Immature natural killer cell (primary cell): ENCODE results near the gene AIF1L. TPM values are rescaled to one million over a fixed set of nuclear protein-coding genes. Genes with fewer than 3 reads are reported as not detected.
"Not testable (repeated sequence)": the region's sequence is repeated elsewhere in the genome, so short reads cannot be mapped to it uniquely, and the experiment has no call there.

ENCODE experiments used
- DNase-seq, 3 donors: peaks; one replicate each; pipeline ENCODE4 v3.0.0; 2022; ENCODE audit warnings: mixed read lengths in 1 of 3
- H3K27ac Mint-ChIP-seq, 6 donors: one replicate each; pipeline ENCODE4 v1.8.0; 2020; ENCODE audit warnings: mixed read lengths in 6 of 6, mild to moderate bottlenecking in 5 of 6, inconsistent platforms in 4 of 6, moderate library complexity in 3 of 6
- H3K27me3 Mint-ChIP-seq, 3 donors: one replicate each; pipeline ENCODE4 v1.8.0; 2020 to 2021; ENCODE audit warnings: low read depth in 3 of 3, mild to moderate bottlenecking in 3 of 3, mixed read lengths in 3 of 3, moderate library complexity in 3 of 3, inconsistent platforms in 1 of 3
- H3K36me3 Mint-ChIP-seq, 3 donors: one replicate each; pipeline ENCODE4 v1.8.0; 2020; ENCODE audit warnings: mixed read lengths in 3 of 3, inconsistent platforms in 2 of 3, mild to moderate bottlenecking in 2 of 3
- H3K4me1 Mint-ChIP-seq, 2 donors: one replicate each; pipeline ENCODE4 v1.8.0; 2020; ENCODE audit warnings: inconsistent platforms in 2 of 2, mild to moderate bottlenecking in 2 of 2, mixed read lengths in 2 of 2, moderate library complexity in 1 of 2
- H3K4me3 Mint-ChIP-seq, 5 donors: one replicate each; pipeline ENCODE4 v1.8.0; 2020; ENCODE audit warnings: mild to moderate bottlenecking in 5 of 5, mixed read lengths in 5 of 5, inconsistent platforms in 3 of 5, moderate library complexity in 3 of 5
- H3K9me3 Mint-ChIP-seq, 6 donors: one replicate each; pipeline ENCODE4 v1.8.0; 2020; ENCODE audit warnings: mild to moderate bottlenecking in 6 of 6, mixed read lengths in 6 of 6, inconsistent platforms in 4 of 6, moderate library complexity in 3 of 6
- polyA plus RNA-seq, 3 donors: library from polyadenylated mRNA; unstranded; fragments of 300-500 nt; fragmentation: Illumina TruSeq; gene quantifications; one replicate each; pipeline ENCODE4 v1.2.3, GENCODE V29; 2021

Gene AIF1L
- polyA plus RNA-seq, 3 donors from 2014 or later: not detected

- H3K9me3 Mint-ChIP-seq, DNase-seq, H3K4me1 Mint-ChIP-seq, H3K36me3 Mint-ChIP-seq, H3K4me3 Mint-ChIP-seq, H3K27ac Mint-ChIP-seq: not testable (repeated sequence)
- peaks cover 5 to 13% (median 12%) of the 10 kb centered on the region in 3 donors for H3K27me3 Mint-ChIP-seq
Observed at GRCh38 chr9:131099845-131100244, 3.5 kb downstream of the AIF1L start.

DNA sequence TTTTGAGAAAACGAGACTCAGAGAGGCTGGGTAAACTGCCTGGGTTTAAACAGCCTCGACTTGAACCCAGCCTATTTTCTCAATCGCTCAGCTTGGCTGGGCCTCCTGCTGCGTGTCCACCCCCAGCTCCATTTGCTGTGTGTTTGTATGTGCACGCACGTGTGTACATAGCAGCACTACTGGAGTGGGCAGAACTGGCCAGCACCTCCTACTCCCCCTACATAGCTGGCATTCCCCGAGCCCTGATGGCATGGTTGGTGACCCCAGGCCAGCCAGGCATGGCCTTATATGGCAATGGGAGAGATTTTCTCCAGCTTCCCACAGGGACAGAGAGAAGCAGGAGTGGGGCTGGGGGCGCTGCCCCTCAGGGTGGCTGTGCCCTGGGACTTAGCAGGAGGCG lies 4.1 kb downstream of the AIF1L start:
- H3K36me3 Mint-ChIP-seq: no peaks in the 10 kb centered on the region

DNA sequence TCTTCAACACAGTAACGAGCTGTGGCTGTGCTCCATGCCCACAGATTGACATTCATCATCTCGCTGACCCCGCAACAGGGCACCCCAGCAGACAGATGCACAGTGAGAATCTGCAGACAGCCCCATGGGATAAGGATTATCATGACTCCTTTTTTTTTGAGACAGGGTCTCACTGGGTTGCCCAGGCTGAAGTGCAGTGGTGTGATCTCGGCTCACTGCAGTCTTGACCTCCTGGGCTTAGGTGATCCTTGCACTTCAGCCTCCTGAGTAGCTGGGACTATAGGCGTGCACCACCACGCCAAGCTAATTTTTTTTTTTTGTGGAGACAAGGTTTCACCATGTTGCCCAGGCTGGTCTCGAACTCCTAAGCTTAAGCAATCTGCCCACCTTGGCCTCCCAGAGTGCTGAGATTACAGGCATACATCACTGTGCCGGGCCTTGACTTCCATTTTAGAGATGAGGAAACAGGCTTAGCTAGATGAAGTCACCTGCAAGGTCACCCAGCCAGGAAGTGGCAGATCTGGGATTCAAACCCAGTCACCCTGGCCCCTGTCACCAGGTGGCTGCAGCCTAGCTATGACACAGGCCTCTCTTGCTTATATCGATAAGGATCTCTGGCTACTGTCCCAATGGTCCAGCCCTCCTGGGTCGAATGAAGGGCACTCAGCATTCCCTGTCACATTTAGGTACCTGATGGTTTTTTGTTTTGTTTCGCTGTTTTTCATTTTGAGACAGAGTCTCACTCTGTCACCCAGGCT lies 5.1 kb downstream of the AIF1L start:
- Mint-ChIP-seq H3K9me3 (no peaks in the 10 kb centered on the region), H3K4me1 (peaks cover 3 to 6% of the 10 kb centered on the region in 2 donors), H3K27me3 (peaks cover 0 to 8% (median 7%) of the 10 kb centered on the region in 3 donors), H3K4me3 (no peak overlapping the region), H3K36me3 (no peaks in the 10 kb centered on the region), H3K27ac (no peak overlapping the region)
- no peak for DNase-seq

More for the DNA sequence above, 4.1 kb downstream of the AIF1L start:
- no peak for DNase-seq
- Mint-ChIP-seq H3K27me3 (peaks cover 4 to 13% (median 10%) of the 10 kb centered on the region in 3 donors), H3K4me3 (no peak overlapping the region), H3K27ac (no peak overlapping the region), H3K9me3 (no peaks in the 10 kb centered on the region), H3K4me1 (peaks cover 6 to 8% of the 10 kb centered on the region in 2 donors)

- Mint-ChIP-seq H3K36me3 (no peaks in the 10 kb centered on the region), H3K4me1 (no peaks in the 10 kb centered on the region), H3K4me3 (no peak overlapping the region), H3K27me3 (peaks cover 0 to 7% (median 6%) of the 10 kb centered on the region in 3 donors), H3K9me3 (no peaks in the 10 kb centered on the region), H3K27ac (no peak overlapping the region)
- DNase-seq: no peak
Observed at GRCh38 chr9:131103024-131103423, 6.7 kb downstream of the AIF1L start.

DNA sequence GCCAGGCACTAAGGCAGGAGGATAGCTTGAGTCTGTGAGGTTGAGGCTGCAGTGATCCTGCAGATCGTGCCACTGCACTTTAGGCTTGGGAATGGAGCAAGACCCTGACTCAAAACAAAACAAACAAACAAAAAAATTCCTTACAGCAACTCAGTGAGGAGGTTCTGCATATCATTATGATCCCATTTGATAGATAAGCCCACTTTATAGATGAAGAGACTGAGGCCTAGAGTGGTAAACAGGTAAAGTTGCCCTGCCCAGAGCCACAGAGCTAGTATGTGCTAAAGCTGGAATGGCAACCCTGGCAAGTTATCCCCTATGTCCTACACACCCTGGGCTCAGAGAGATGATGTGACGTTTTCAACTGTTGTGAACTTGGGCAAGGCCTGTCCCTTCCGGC lies 7.2 kb downstream of the AIF1L start:
- no peak for DNase-seq
- Mint-ChIP-seq H3K4me3 (no peak overlapping the region), H3K27ac (no peak overlapping the region), H3K9me3 (no peaks in the 10 kb centered on the region), H3K27me3 (peaks cover 0 to 7% (median 4%) of the 10 kb centered on the region in 3 donors), H3K36me3 (no peaks in the 10 kb centered on the region), H3K4me1 (no peaks in the 10 kb centered on the region)

DNA sequence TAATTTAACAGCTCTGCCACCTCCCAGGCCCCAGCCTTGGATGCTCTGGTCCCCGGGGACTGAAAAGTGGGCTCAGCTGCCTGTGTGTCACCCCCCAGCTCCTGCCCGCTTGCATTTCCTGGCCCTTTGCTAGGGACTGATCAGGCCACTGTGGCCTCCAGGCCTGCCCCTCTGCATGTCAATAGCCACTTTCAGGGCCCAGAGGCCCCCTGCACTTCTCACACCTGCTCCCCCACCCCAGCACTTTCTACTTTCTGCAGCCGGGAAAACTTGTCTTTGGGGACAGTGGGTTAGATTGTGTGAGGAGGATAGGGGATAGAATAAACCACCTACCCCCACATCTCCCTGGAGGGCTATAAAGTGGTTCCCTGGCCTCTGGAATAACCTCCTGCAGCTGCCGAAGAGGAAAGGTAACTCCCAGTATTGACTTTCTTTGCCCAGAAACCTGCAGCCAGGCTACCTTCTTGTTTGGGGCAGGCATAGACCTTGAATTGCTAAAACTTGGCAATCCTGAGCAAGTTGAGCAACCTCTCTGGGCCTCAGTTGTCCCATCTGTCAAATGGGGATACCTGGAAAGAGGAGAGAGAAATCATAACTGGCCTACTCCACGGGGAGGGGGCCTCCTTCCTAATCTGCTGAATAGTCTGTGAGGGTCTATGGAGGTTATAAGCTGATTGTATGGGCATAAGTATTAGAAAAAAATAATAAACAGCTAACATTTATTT lies 7.8 kb downstream of the AIF1L start:
- Mint-ChIP-seq H3K4me1 (no peaks in the 10 kb centered on the region), H3K36me3 (no peaks in the 10 kb centered on the region), H3K4me3 (no peak overlapping the region), H3K27ac (no peak overlapping the region), H3K9me3 (no peaks in the 10 kb centered on the region), H3K27me3 (peaks cover 0 to 9% (median 4%) of the 10 kb centered on the region in 3 donors)
- DNase-seq: no peak

DNA sequence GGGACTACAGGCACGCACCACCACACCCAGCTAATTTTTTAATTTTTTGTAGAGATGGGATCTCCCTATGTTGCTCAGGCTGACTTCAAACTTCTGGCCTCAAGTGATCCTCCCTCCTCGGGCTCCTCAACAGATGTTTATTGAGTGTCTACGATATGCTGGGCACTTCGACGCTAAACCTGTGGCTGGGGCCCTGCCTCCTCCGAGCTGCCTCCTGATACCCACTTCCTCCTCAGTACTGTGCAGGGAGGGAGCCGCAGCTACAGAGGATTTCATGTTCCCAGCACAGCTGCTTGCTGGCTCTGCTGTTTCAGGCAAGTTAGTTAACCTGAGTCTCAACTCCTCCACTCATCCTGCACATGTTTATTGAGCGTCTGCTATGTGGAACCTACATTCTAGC lies 9.6 kb downstream of the AIF1L start:
- Mint-ChIP-seq H3K9me3 (no peaks in the 10 kb centered on the region), H3K36me3 (no peaks in the 10 kb centered on the region), H3K27me3 (peaks cover 0 to 10% (median 4%) of the 10 kb centered on the region in 3 donors), H3K27ac (no peak overlapping the region), H3K4me3 (no peak overlapping the region), H3K4me1 (no peaks in the 10 kb centered on the region)
- no peak for DNase-seq

GRCh38 chr9:131107760-131108159 lies 11.4 kb downstream of the AIF1L start:
- DNase-seq: no peak
- H3K4me3 Mint-ChIP-seq: no peak overlapping the region
- peaks cover 0 to 10% (median 4%) of the 10 kb centered on the region in 3 donors for H3K27me3 Mint-ChIP-seq
- H3K9me3 Mint-ChIP-seq: no peaks in the 10 kb centered on the region
- H3K27ac Mint-ChIP-seq: no peak overlapping the region
- H3K36me3 Mint-ChIP-seq: no peaks in the 10 kb centered on the region
- no peaks in the 10 kb centered on the region for H3K4me1 Mint-ChIP-seq

- H3K36me3 Mint-ChIP-seq: no peaks in the 10 kb centered on the region
- H3K9me3 Mint-ChIP-seq: no peaks in the 10 kb centered on the region
- no peak overlapping the region for H3K4me3 Mint-ChIP-seq
- no peak overlapping the region for H3K27ac Mint-ChIP-seq
- DNase-seq: no peak
- H3K4me1 Mint-ChIP-seq: no peaks in the 10 kb centered on the region
- H3K27me3 Mint-ChIP-seq: peaks cover 2 to 10% (median 3%) of the 10 kb centered on the region in 3 donors
Observed at GRCh38 chr9:131111186-131111853, 15.0 kb downstream of the AIF1L start.

- peaks cover 0 to 10% (median 3%) of the 10 kb centered on the region in 3 donors for H3K27me3 Mint-ChIP-seq
- H3K9me3 Mint-ChIP-seq: no peaks in the 10 kb centered on the region
- no peak for DNase-seq
- H3K27ac Mint-ChIP-seq: no peak overlapping the region
- H3K36me3 Mint-ChIP-seq: no peaks in the 10 kb centered on the region
- H3K4me3 Mint-ChIP-seq: no peak overlapping the region
- H3K4me1 Mint-ChIP-seq: no peaks in the 10 kb centered on the region
Observed at GRCh38 chr9:131111854-131112311, 15.6 kb downstream of the AIF1L start.

DNA sequence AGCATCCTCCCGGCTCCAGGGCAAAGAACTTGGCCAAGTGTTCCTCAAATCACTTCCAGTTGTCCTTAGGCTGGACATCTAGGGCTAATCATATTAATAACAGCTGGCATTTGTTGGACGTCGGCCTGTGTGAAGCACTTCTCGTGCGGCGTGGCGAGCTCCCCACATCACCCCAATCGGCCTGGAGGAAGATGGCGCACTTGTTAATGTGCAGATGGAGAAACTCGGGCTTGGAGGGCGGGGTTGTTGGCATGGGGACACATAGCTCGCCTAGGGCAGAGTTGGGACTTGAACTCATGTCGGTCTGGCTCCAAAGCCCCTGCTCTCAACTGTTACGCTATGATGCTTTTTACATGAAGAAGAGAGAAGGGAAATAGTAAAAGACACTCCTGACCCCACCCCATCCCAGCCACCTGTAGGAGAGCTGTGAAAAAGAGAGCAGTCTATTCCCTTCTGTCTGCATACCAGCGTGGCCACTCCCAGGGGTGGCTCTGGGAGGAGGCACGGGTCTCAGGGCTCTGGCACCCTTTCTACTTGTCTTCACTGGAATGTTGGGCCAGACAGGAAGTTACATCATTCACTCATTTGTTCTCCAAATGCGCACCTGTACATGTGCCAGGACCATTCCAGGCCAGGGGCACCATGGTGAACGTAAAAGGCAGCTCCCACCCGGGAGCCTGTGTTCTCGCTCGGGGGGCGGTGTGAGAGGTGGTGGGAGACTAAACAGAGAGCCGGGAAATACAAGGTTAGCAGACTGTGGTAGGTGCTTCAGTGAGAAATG lies 16.2 kb downstream of the AIF1L start:
- peaks cover 0 to 11% (median 3%) of the 10 kb centered on the region in 3 donors for H3K27me3 Mint-ChIP-seq
- no peaks in the 10 kb centered on the region for H3K36me3 Mint-ChIP-seq
- no peak for DNase-seq
- H3K27ac Mint-ChIP-seq: no peak overlapping the region
- no peaks in the 10 kb centered on the region for H3K9me3 Mint-ChIP-seq
- no peaks in the 10 kb centered on the region for H3K4me1 Mint-ChIP-seq
- no peak overlapping the region for H3K4me3 Mint-ChIP-seq

DNA sequence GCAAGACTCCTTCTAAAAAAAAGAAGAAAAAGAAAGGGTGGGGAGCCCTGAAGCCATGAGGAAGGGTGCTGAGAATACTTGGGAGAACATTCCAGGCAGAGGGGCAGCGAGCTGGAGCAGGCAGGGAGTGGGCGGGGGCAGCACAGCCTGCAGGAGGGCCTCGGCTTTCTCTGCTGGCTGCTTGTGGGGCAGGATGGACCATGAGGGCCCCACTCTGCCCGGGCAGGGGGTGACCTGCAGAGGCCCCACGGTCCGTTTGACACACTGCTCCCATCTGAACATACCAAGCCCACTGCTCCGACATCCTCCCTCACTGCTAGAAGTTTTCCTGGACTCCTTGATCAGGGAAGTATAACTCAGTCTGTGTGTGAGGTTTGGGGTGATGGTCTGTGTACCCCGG lies 17.3 kb downstream of the AIF1L start:
- H3K4me1 Mint-ChIP-seq: no peaks in the 10 kb centered on the region
- H3K4me3 Mint-ChIP-seq: no peak overlapping the region
- no peaks in the 10 kb centered on the region for H3K9me3 Mint-ChIP-seq
- H3K36me3 Mint-ChIP-seq: no peaks in the 10 kb centered on the region
- H3K27ac Mint-ChIP-seq: no peak overlapping the region
- H3K27me3 Mint-ChIP-seq: peaks cover 2 to 9% (median 3%) of the 10 kb centered on the region in 3 donors
- DNase-seq: no peak

GRCh38 chr9:131114084-131114535 lies 17.8 kb downstream of the AIF1L start:
- no peak overlapping the region for H3K4me3 Mint-ChIP-seq
- no peaks in the 10 kb centered on the region for H3K9me3 Mint-ChIP-seq
- peaks cover 2 to 7% (median 4%) of the 10 kb centered on the region in 3 donors for H3K27me3 Mint-ChIP-seq
- no peaks in the 10 kb centered on the region for H3K36me3 Mint-ChIP-seq
- no peaks in the 10 kb centered on the region for H3K4me1 Mint-ChIP-seq
- H3K27ac Mint-ChIP-seq: no peak overlapping the region
- no peak for DNase-seq
